Body of pancreas (tissue), 4 donors: ENCODE measurements around the gene ETV5. TPM values are rescaled to one million over a fixed set of nuclear protein-coding genes. Genes with fewer than 3 reads are reported as not detected.

Source experiments
- ATAC-seq: fragments of 150-250 bp; one replicate; pipeline ENCODE4 v1.9.1; 2016
- DNase-seq, 4 donors: peaks; one replicate each; pipeline ENCODE4 v3.0.0-alpha.2; 2019
- H3K27ac ChIP-seq, 4 donors: fragments of 200-600 bp; sonication (generic); 1 replicate in 3 of 4; 2 replicates in 1 of 4; pipeline versions ENCODE4 v1.5.1 to v1.6.1; 2016 to 2019; ENCODE audit warnings: mild to moderate bottlenecking in 1 of 4, mixed read lengths in 1 of 4, moderate library complexity in 1 of 4
- H3K27me3 ChIP-seq, 2 donors: fragments of 200-600 bp; sonication (generic); one replicate each; pipeline ENCODE4 v1.6.0; 2016; ENCODE audit warnings: mild to moderate bottlenecking in 1 of 2
- H3K36me3 ChIP-seq, 2 donors: fragments of 200-600 bp; sonication (generic); replicated peaks in 1 of 2; 2 replicates each; pipeline ENCODE4 v1.5.1; 2016; ENCODE audit warnings: low read depth in 2 of 2; ENCODE audit not compliant: insufficient read depth in 1 of 2
- H3K4me1 ChIP-seq: fragments of 200-600 bp; sonication (generic); one replicate; pipeline ENCODE4 v1.6.0; 2016
- H3K4me3 ChIP-seq, 2 donors: fragments of 200-600 bp; sonication (generic); 1 replicate in 1 of 2; 2 replicates in 1 of 2; pipeline ENCODE4 v1.5.1; 2016 to 2019
- H3K9me3 ChIP-seq, 3 donors: fragments of 200-600 bp; sonication (generic); 1 replicate in 2 of 3; 2 replicates in 1 of 3; pipeline ENCODE4 v1.5.1; 2016
- POLR2A ChIP-seq, 3 donors: fragments of 450-650 bp; IDR thresholded peaks; one replicate each; pipeline ENCODE4 v1.6.1; 2016; ENCODE audit warnings: antibody characterized with exemption in 3 of 3, mild to moderate bottlenecking in 2 of 3
- WGBS, 2 donors: methylation state at CpG; one replicate each; pipeline ENCODE4 v1.1.5; 2017; 5-methylcytosine and 5-hydroxymethylcytosine counted together
- intact Hi-C: fragments of 100-400 bp; cut with DNase I; formaldehyde crosslinking; loops from one replicate; pipeline ENCODE4 v1.15.1; 2023
- total RNA-seq, 2 donors: library from RNA; depleted of rRNA; stranded (reverse); fragments of >200 nt; gene quantifications; one replicate each; pipeline ENCODE4 v1.1.0, GENCODE V29; 2016
- TF ChIP-seq, protein P1 (sequence below), 7 experiments: fragments of 450-650 bp in 4 of 7; fragments of 200-600 bp in 3 of 7; sonication (generic) in 3 of 7; IDR thresholded peaks; one replicate each; pipeline ENCODE4 v1.5.1; 2016 to 2019; ENCODE audit warnings: antibody characterized with exemption in 7 of 7

The ETV5 gene
- total RNA-seq, 2 donors from 2014 or later, result 14.5 to 39.2 TPM

DNA sequence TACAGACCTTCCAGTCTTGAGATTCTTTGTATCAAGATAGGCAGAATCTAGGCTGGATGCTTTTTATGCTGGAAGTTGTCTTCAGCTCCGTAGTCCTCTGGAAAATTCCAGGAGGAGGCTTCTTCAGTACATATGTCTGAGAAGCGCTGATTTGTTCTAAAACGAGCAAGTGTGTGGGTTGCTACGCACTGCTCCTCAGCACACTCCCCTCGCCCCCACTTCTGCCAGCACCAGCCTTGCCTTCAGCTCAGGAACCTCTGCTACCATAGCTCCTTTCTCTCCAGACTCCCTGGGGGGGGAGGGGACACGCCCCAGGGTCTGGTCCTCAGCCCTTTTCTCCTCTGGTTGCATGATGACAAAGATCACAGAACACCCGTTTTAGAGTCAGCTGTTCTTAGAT is 95.6 kb downstream of the ETV5 start:
- no peak for DNase-seq
- Histone ChIP-seq H3K27ac (no peak overlapping the region), H3K4me3 (no peak overlapping the region), H3K27me3 (no peaks in the 10 kb centered on the region), H3K9me3 (no peaks in the 10 kb centered on the region), H3K4me1 (no peaks in the 10 kb centered on the region), H3K36me3 (no peaks in the 10 kb centered on the region)
- ATAC-seq, result no peak
- WGBS, 2 donors, result 55 to 66% methylated on average over 7 of the region's 7 CpGs
- intact Hi-C loops, result no loop called here
- no peak for TF ChIP-seq POLR2A (IDR thresholded peaks at IDR 0.05)
- TF ChIP-seq, protein P1, sequence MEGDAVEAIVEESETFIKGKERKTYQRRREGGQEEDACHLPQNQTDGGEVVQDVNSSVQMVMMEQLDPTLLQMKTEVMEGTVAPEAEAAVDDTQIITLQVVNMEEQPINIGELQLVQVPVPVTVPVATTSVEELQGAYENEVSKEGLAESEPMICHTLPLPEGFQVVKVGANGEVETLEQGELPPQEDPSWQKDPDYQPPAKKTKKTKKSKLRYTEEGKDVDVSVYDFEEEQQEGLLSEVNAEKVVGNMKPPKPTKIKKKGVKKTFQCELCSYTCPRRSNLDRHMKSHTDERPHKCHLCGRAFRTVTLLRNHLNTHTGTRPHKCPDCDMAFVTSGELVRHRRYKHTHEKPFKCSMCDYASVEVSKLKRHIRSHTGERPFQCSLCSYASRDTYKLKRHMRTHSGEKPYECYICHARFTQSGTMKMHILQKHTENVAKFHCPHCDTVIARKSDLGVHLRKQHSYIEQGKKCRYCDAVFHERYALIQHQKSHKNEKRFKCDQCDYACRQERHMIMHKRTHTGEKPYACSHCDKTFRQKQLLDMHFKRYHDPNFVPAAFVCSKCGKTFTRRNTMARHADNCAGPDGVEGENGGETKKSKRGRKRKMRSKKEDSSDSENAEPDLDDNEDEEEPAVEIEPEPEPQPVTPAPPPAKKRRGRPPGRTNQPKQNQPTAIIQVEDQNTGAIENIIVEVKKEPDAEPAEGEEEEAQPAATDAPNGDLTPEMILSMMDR (IDR thresholded peaks at IDR 0.05), result no peak

DNA sequence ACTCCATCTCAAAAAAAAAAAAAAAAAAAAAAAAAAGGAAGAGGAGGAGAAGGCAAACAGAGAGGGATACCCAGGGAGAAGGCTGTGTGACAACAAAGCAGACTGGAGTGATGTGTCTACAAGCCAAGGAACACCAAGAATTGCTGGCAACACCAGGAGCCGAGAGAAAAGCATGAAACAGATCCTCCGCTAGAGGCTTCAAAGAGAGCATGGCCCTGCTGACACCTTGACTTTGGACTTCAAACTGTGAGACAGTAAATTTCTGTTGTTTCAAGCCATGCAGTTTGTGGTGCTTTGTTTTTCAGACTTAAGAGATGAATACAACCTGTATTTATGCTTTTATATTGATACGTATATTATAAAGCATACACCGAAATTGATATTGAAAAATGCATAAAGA is 96.8 kb downstream of the ETV5 start:
- intact Hi-C loops, result no loop called here
- H3K27ac ChIP-seq, result no peak overlapping the region
- no peak for TF ChIP-seq POLR2A (IDR thresholded peaks at IDR 0.05)
- TF ChIP-seq, protein P1 (IDR thresholded peaks at IDR 0.05), result no peak
- ATAC-seq, result no peak
- H3K4me1 ChIP-seq, result no peaks in the 10 kb centered on the region
- H3K9me3 ChIP-seq, result no peaks in the 10 kb centered on the region
- 78 to 82% methylated on average over 4 of the region's 4 CpGs for WGBS, 2 donors
- no peaks in the 10 kb centered on the region for H3K36me3 ChIP-seq
- no peaks in the 10 kb centered on the region for H3K27me3 ChIP-seq
- DNase-seq, result no peak
- no peak overlapping the region for H3K4me3 ChIP-seq

DNA sequence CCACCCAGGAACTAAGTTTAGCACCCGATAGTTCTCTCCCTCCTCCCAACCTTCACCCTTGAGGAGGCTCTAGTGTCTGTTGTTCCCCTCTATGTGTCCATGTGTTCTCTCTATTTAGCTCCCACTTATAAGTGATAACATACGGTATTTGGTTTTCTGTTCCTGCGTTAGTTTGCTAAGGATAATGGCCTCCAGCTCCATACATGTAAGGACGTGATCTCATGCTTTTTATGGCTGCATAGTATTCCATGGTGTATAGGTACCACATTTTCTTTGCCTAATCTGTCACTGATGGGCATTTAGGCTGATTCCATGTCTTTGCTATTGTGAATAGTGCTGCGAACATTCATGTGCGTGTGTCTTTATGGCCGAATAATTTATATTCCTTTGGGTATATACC is 104.2 kb downstream of the ETV5 start:
- H3K27me3 ChIP-seq, result no peaks in the 10 kb centered on the region
- ATAC-seq (no peak), DNase-seq (no peak)
- no peaks in the 10 kb centered on the region for H3K9me3 ChIP-seq
- H3K4me1 ChIP-seq, result no peaks in the 10 kb centered on the region
- TF ChIP-seq, protein P1 (IDR thresholded peaks at IDR 0.05), result no peak
- no peak for TF ChIP-seq POLR2A (IDR thresholded peaks at IDR 0.05)
- 86 to 88% methylated on average over 7 of the region's 7 CpGs for WGBS, 2 donors
- intact Hi-C loops, result no loop called here
- H3K27ac ChIP-seq, result no peak overlapping the region
- H3K4me3 ChIP-seq, result no peak overlapping the region
- no peaks in the 10 kb centered on the region for H3K36me3 ChIP-seq

DNA sequence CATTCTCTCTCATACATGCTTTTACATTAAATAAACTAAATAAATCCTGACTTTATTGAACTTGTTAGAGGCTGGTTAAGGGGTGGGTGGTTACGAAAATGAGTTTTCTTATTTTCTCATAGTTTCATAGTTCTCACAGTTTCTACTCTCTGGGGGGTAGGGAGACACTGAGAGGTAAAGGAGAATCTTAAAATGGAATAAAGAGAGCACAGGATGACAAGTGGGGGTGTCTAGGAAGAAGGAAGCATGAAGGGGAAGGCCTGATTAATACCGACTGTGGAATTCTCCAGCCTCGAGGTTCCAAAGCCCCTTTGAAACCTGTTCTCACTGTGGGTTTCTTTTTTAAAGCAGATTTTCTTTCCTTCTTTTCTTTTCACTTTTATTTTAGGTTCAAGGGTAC is 104.7 kb downstream of the ETV5 start:
- TF ChIP-seq, protein P1 (IDR thresholded peaks at IDR 0.05), result no peak
- TF ChIP-seq POLR2A (IDR thresholded peaks at IDR 0.05), result no peak
- DNase-seq (no peak), ATAC-seq (no peak)
- no peaks in the 10 kb centered on the region for H3K4me1 ChIP-seq
- 57 to 61% methylated on average over 3 of the region's 3 CpGs for WGBS, 2 donors
- H3K4me3 ChIP-seq, result no peak overlapping the region
- H3K9me3 ChIP-seq, result no peaks in the 10 kb centered on the region
- no peaks in the 10 kb centered on the region for H3K27me3 ChIP-seq
- no peak overlapping the region for H3K27ac ChIP-seq
- intact Hi-C loops, result no loop called here
- H3K36me3 ChIP-seq, result no peaks in the 10 kb centered on the region

DNA sequence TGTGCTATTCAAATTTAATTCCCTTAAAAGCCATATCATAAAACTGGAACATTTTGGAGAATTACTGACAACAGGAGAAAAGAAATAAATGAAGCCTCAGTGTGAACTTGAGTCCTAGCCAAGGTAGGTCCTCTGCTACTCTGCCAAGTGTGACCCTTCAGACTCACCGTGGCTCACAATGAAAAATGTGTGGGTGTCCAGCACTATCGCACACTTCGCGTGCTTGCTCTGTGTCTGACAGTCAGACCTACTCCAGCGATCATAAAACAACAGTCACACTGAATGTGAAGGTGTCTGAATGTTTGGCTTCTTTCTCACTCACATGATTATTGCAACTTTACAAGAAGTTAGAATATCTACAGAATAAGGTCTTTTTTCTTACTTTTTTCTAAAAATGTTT is 105.3 kb downstream of the ETV5 start:
- TF ChIP-seq, protein P1 (IDR thresholded peaks at IDR 0.05), result no peak
- TF ChIP-seq POLR2A (IDR thresholded peaks at IDR 0.05), result no peak
- intact Hi-C loops, result no loop called here
- ATAC-seq, result no peak
- no peak for DNase-seq
- H3K4me1 ChIP-seq, result no peaks in the 10 kb centered on the region
- 37 to 42% methylated on average over 5 of the region's 5 CpGs for WGBS, 2 donors
- no peaks in the 10 kb centered on the region for H3K36me3 ChIP-seq
- H3K4me3 ChIP-seq, result no peak overlapping the region
- no peaks in the 10 kb centered on the region for H3K27me3 ChIP-seq
- H3K27ac ChIP-seq, result no peak overlapping the region
- no peaks in the 10 kb centered on the region for H3K9me3 ChIP-seq
